T-helper 2 cell (primary cell): ENCODE results near the gene DTNB.

Experiments
- DNase-seq, 5 experiments: peaks; one replicate each; pipeline versions ENCODE4 v3.0.0 to v3.0.0-alpha.2; 2012 to 2022

DTNB gene

GRCh38 chr2:25411753-25412152, 261.6 kb downstream of the DTNB start:
- no peak for DNase-seq

GRCh38 chr2:25411281-25411680, 262.1 kb downstream of the DTNB start:
- no peak for DNase-seq

- no peak for DNase-seq
These were observed 263.0 kb downstream of the DTNB start for GRCh38 chr2:25410370-25410769.

- no peak for DNase-seq
These were observed 263.9 kb downstream of the DTNB start for GRCh38 chr2:25409468-25409867.

- no peak for DNase-seq
These were observed 264.3 kb downstream of the DTNB start for GRCh38 chr2:25409044-25409443.

GRCh38 chr2:25405611-25406295, 267.6 kb downstream of the DTNB start:
- DNase-seq = no peak

GRCh38 chr2:25403120-25403760, 270.1 kb downstream of the DTNB start:
- peak in 1 of 5 experiments; percentile 74 for DNase-seq

GRCh38 chr2:25402477-25402876, 270.9 kb downstream of the DTNB start:
- peak in 1 of 5 experiments; percentile 33 for DNase-seq

GRCh38 chr2:25401307-25402026, 271.9 kb downstream of the DTNB start:
- DNase-seq = no peak

- DNase-seq = no peak
These were observed 272.7 kb downstream of the DTNB start for GRCh38 chr2:25400576-25401216.

- DNase-seq = no peak
These were observed 273.2 kb downstream of the DTNB start for GRCh38 chr2:25400169-25400568.

- no peak for DNase-seq
These were observed 274.8 kb downstream of the DTNB start for GRCh38 chr2:25398534-25398933.

- no peak for DNase-seq
These were observed 275.6 kb downstream of the DTNB start for GRCh38 chr2:25397777-25398176.

GRCh38 chr2:25389161-25389560, 284.2 kb downstream of the DTNB start:
- DNase-seq = no peak

GRCh38 chr2:25388491-25388890, 284.9 kb downstream of the DTNB start:
- DNase-seq = peak in 1 of 5 experiments; percentile 53

GRCh38 chr2:25387876-25388449, 285.4 kb downstream of the DTNB start:
- DNase-seq = no peak

- no peak for DNase-seq
These were observed 286.2 kb downstream of the DTNB start for GRCh38 chr2:25386971-25387875.

GRCh38 chr2:25385910-25386309, 287.5 kb downstream of the DTNB start:
- DNase-seq = no peak

- DNase-seq = no peak
These were observed 289.6 kb downstream of the DTNB start for GRCh38 chr2:25383806-25384205.

GRCh38 chr2:25381502-25381901, 291.9 kb downstream of the DTNB start:
- no peak for DNase-seq

- DNase-seq = no peak
These were observed 292.6 kb downstream of the DTNB start for GRCh38 chr2:25380586-25381375.
